C4-2B (cell line): Measurements from ENCODE around the gene FYB2.

Experiments used
- H3K27ac ChIP-seq: fragments of 450-650 bp; 2 replicates; pipeline ENCODE4 v1.5.1; 2017
- ZFX ChIP-seq: fragments of 450-650 bp; IDR thresholded peaks from 2 replicates; pipeline ENCODE4 v1.6.1; 2017
- TF ChIP-seq, protein P1 (sequence below): fragments of 450-650 bp; conservative IDR thresholded peaks from 2 replicates; pipeline ENCODE4 v1.5.1; 2017; ENCODE audit warnings: mild to moderate bottlenecking

Gene FYB2

GRCh38 chr1:56715156-56715555, 104.0 kb downstream of the FYB2 start:
- TF ChIP-seq, protein P1, sequence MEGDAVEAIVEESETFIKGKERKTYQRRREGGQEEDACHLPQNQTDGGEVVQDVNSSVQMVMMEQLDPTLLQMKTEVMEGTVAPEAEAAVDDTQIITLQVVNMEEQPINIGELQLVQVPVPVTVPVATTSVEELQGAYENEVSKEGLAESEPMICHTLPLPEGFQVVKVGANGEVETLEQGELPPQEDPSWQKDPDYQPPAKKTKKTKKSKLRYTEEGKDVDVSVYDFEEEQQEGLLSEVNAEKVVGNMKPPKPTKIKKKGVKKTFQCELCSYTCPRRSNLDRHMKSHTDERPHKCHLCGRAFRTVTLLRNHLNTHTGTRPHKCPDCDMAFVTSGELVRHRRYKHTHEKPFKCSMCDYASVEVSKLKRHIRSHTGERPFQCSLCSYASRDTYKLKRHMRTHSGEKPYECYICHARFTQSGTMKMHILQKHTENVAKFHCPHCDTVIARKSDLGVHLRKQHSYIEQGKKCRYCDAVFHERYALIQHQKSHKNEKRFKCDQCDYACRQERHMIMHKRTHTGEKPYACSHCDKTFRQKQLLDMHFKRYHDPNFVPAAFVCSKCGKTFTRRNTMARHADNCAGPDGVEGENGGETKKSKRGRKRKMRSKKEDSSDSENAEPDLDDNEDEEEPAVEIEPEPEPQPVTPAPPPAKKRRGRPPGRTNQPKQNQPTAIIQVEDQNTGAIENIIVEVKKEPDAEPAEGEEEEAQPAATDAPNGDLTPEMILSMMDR: no peak
- no peak for TF ChIP-seq ZFX
- H3K27ac ChIP-seq: no peak overlapping the region

- TF ChIP-seq, protein P1: no peak
- TF ChIP-seq ZFX: no peak
- no peak overlapping the region for H3K27ac ChIP-seq
Measured at GRCh38 chr1:56713112-56713511, 106.1 kb downstream of the FYB2 start.

GRCh38 chr1:56712150-56712549, 107.1 kb downstream of the FYB2 start:
- H3K27ac ChIP-seq: no peak overlapping the region
- TF ChIP-seq, protein P1: no peak
- no peak for TF ChIP-seq ZFX

DNA sequence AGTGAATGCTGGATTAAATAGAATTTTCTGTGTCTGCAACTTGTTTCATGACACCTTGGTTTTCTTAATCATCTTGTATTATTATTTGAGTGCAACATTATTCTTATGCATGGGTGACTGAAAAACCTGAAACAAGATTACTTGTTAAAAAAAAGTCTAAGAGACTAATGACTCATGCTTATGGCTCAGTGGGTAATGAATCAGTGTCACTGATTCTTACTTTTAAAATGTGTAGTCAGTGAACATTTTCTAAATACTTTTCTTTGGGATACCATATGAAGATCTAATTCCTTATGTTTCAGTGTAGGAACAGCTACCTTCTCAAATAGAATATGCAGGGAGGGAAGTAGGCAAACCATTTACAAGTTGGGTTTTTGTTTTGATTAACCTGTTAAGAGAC, 108.6 kb downstream of the FYB2 start:
- no peak for TF ChIP-seq ZFX
- TF ChIP-seq, protein P1: no peak
- H3K27ac ChIP-seq: no peak overlapping the region

- TF ChIP-seq, protein P1: no peak
- no peak for TF ChIP-seq ZFX
Measured at GRCh38 chr1:56709995-56710394, 109.2 kb downstream of the FYB2 start.

DNA sequence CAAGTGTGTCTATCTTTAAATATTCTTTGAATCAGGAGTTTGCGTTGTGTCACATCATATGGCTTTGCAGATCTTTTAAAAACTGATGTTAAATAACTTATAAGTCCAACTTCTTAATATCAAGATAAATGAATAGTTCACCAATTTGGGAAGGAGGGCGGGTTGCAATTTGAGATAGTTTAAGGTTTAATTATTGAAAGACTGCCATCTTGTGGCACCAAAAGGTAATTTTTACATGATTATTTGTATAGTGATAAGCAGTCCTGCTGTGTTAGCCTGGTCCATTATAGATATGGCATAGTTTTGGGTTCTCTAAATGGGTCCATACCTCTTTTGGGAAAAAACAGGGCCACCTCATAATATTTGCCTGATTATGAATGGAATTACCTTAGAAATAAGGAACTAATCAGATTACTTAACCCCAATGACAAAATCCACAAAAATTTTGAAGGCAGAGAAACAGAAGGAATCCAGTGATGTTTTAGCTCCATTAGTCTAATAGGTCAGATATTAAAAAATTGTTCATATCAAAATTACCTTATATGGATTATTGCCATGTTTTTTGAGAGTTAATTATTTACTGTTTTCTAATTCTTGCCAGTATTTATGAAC, 109.8 kb downstream of the FYB2 start:
- no peak overlapping the region for H3K27ac ChIP-seq
- TF ChIP-seq, protein P1: peak; percentile 77
- TF ChIP-seq ZFX: no peak

More at GRCh38 chr1:56709995-56710394, 109.2 kb downstream of the FYB2 start:
- no peak overlapping the region for H3K27ac ChIP-seq

DNA sequence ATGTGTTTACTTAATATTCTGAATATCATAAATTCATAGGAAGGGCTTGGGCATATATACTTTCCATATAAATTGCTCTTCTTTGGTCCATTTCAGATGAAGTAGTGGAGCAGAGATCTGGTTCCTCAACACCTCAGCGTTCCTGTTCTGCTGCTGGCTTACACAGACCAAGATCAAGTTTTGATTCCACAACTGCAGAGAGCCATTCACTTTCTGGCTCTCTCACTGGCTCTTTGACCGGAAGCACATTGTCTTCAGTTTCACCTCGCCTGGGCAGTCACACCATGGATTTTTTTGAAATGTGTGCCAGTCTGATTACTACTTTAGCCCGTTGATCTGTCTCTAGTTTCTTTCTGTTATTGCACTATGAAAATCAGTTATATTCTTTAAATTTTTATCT, 111.8 kb downstream of the FYB2 start:
- TF ChIP-seq, protein P1: no peak
- H3K27ac ChIP-seq: no peak overlapping the region
